ENCODE results near the gene HMBS. TPM values are rescaled to one million over a fixed set of nuclear protein-coding genes. Genes with fewer than 3 reads are reported as not detected.

HMBS gene
- total and polyA plus RNA-seq, 8 donors = 4.8 to 18.9 (median 9.4) TPM

- FAIRE-seq (no peak), DNase-seq (no peak), ATAC-seq (no peak)
- Histone ChIP-seq H3K36me3 (peaks cover 2 to 47% (median 31%) of the 10 kb centered on the region in 3 donors), H3K27ac (no peak overlapping the region), H3K27me3 (no peaks in the 10 kb centered on the region), H3K4me3 (no peak overlapping the region), H3K9me3 (no peaks in the 10 kb centered on the region), H3K4me1 (no peaks in the 10 kb centered on the region)
- 76 to 93% methylated on average over 6 of the region's 6 CpGs for WGBS, 2 donors
- intact Hi-C loops (cut with DNase I) = no loop called here
- TF ChIP-seq, protein P1, sequence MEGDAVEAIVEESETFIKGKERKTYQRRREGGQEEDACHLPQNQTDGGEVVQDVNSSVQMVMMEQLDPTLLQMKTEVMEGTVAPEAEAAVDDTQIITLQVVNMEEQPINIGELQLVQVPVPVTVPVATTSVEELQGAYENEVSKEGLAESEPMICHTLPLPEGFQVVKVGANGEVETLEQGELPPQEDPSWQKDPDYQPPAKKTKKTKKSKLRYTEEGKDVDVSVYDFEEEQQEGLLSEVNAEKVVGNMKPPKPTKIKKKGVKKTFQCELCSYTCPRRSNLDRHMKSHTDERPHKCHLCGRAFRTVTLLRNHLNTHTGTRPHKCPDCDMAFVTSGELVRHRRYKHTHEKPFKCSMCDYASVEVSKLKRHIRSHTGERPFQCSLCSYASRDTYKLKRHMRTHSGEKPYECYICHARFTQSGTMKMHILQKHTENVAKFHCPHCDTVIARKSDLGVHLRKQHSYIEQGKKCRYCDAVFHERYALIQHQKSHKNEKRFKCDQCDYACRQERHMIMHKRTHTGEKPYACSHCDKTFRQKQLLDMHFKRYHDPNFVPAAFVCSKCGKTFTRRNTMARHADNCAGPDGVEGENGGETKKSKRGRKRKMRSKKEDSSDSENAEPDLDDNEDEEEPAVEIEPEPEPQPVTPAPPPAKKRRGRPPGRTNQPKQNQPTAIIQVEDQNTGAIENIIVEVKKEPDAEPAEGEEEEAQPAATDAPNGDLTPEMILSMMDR (IDR thresholded peaks at IDR 0.05) = no peak
Observed at GRCh38 chr11:119044708-119045107, 40.0 kb upstream of the HMBS start.

GRCh38 chr11:119046489-119046888, 38.2 kb upstream of the HMBS start:
- intact Hi-C loops (cut with DNase I) = no loop called here
- Histone ChIP-seq H3K27ac (no peak overlapping the region), H3K9me3 (no peaks in the 10 kb centered on the region), H3K4me3 (no peak overlapping the region), H3K4me1 (no peaks in the 10 kb centered on the region), H3K27me3 (no peaks in the 10 kb centered on the region), H3K36me3 (peaks cover 6 to 61% (median 37%) of the 10 kb centered on the region in 3 donors)
- ATAC-seq (no peak), DNase-seq (no peak), FAIRE-seq (no peak)
- WGBS, 2 donors = 94 to 96% methylated on average over 6 of the region's 6 CpGs
- TF ChIP-seq, protein P1 (IDR thresholded peaks at IDR 0.05) = no peak

DNA sequence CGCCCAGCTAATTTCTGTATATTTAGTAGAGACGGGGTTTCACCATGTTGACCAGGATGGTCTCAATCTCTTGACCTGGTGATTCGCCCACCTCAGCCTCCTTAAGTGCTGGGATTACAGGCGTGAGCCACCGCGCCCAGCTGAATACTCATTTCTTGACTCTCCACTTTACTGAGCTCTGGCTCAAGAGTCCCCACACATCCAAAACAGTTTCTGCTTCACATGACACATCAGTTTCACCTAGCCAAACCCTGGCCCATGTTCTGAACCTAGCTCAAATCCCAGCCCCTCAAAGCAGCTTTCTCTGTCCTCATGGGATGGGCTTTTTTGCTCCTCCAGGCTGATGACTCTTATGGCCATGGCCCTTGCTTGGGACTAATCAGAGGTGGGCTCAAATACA, 37.5 kb upstream of the HMBS start:
- TF ChIP-seq, protein P1 (IDR thresholded peaks at IDR 0.05) = no peak
- WGBS, 2 donors = 93 to 95% methylated on average over 6 of the region's 6 CpGs
- no peaks in the 10 kb centered on the region for H3K9me3 ChIP-seq
- no peak for FAIRE-seq
- H3K27me3 ChIP-seq = no peaks in the 10 kb centered on the region
- H3K4me1 ChIP-seq = no peaks in the 10 kb centered on the region
- intact Hi-C loops (cut with DNase I) = no loop called here
- peaks cover 6 to 69% (median 43%) of the 10 kb centered on the region in 3 donors for H3K36me3 ChIP-seq
- H3K4me3 ChIP-seq = no peak overlapping the region
- H3K27ac ChIP-seq = no peak overlapping the region
- ATAC-seq = no peak
- peak in 1 of 6 donors; percentile 13 for DNase-seq

- intact Hi-C loops (cut with DNase I) = no loop called here
- Histone ChIP-seq H3K4me1 (no peaks in the 10 kb centered on the region), H3K36me3 (peaks cover 9 to 82% (median 50%) of the 10 kb centered on the region in 3 donors), H3K9me3 (no peaks in the 10 kb centered on the region), H3K27me3 (no peaks in the 10 kb centered on the region), H3K4me3 (no peak overlapping the region), H3K27ac (no peak overlapping the region)
- ATAC-seq (no peak), FAIRE-seq (no peak), DNase-seq (peak in 1 of 6 donors; percentile 42)
- WGBS, 2 donors = 92 to 93% methylated on average over 9 of the region's 9 CpGs
- TF ChIP-seq, protein P1 (IDR thresholded peaks at IDR 0.05) = no peak
Observed at GRCh38 chr11:119048644-119049043, 36.0 kb upstream of the HMBS start.

- ATAC-seq (no peak), FAIRE-seq (no peak), DNase-seq (peak in 1 of 6 donors; percentile 59)
- WGBS, 2 donors = 87 to 88% methylated on average over 7 of the region's 7 CpGs
- no peaks in the 10 kb centered on the region for H3K4me1 ChIP-seq
- intact Hi-C loops (cut with DNase I) = no loop called here
- H3K27me3 ChIP-seq = no peaks in the 10 kb centered on the region
- no peak overlapping the region for H3K4me3 ChIP-seq
- H3K27ac ChIP-seq = no peak overlapping the region
- H3K9me3 ChIP-seq = no peaks in the 10 kb centered on the region
- TF ChIP-seq, protein P1 (IDR thresholded peaks at IDR 0.05) = no peak
- H3K36me3 ChIP-seq = peaks cover 9 to 86% (median 52%) of the 10 kb centered on the region in 3 donors
Observed at GRCh38 chr11:119049081-119049480, 35.6 kb upstream of the HMBS start.

All from pancreas (tissue), 10 donors.